Upper lobe of right lung (tissue), 1 donor: ENCODE results near the gene SIPA1. TPM values are rescaled to one million over a fixed set of nuclear protein-coding genes. Genes with fewer than 3 reads are reported as not detected.
A peak's percentile ranks its signal among the peaks of the same experiment; 100 is the strongest.

Source experiments
- ATAC-seq: fragments of 200-7000 bp; cut with Tn5 transposase; one replicate; pipeline ENCODE4 v1.9.1; 2020; ENCODE audit warnings: mild to moderate bottlenecking, moderate library complexity
- DNase-seq: peaks from one replicate; pipeline ENCODE4 v3.0.0-alpha.2; 2020
- H3K27ac ChIP-seq: fragments of 200-600 bp; one replicate; pipeline ENCODE4 v1.8.0; 2022
- H3K27me3 ChIP-seq: fragments of 200-600 bp; one replicate; pipeline ENCODE4 v1.8.0; 2022; ENCODE audit warnings: mild to moderate bottlenecking
- H3K36me3 ChIP-seq: fragments of 200-600 bp; one replicate; pipeline ENCODE4 v1.8.0; 2022
- H3K4me1 ChIP-seq: fragments of 200-600 bp; one replicate; pipeline ENCODE4 v1.8.0; 2022
- H3K4me3 ChIP-seq: fragments of 200-600 bp; one replicate; pipeline ENCODE4 v1.8.0; 2022; ENCODE audit warnings: mild to moderate bottlenecking
- H3K9me3 ChIP-seq: fragments of 200-600 bp; one replicate; pipeline ENCODE4 v1.8.0; 2022
- intact Hi-C: fragments of 100-400 bp; cut with DNase I; formaldehyde crosslinking; loops from one replicate; pipeline ENCODE4 v1.11.0; 2022
- total RNA-seq: library from RNA; stranded (reverse); fragmentation: NEBNext Ultra II Directional; extraction: Animal tissue kit (Norgen Biotek cat#: 25700); gene quantifications from one replicate; pipeline ENCODE4 v1.2.1, GENCODE V29; 2021
- TF ChIP-seq, protein P1 (sequence below): fragments of 200-600 bp; IDR thresholded peaks from one replicate; pipeline ENCODE4 v1.8.0; 2022; ENCODE audit warnings: antibody characterized with exemption
- donor health status: DM: no; HTN: yes; CAD: no; lungs with severe emphysema.

Gene SIPA1
- total RNA-seq, 1 donor from 2014 or later, result 86.5 TPM

GRCh38 chr11:65646288-65646957, 8.5 kb downstream of the SIPA1 start:
- H3K4me3 ChIP-seq, result peak overlapping the region; percentile 44
- intact Hi-C loops, result no loop called here
- peaks cover 24% of the 10 kb centered on the region for H3K4me1 ChIP-seq

GRCh38 chr11:65646958-65647701, 9.2 kb downstream of the SIPA1 start:
- Histone ChIP-seq H3K9me3 (no peaks in the 10 kb centered on the region), H3K36me3 (peaks cover 75% of the 10 kb centered on the region), H3K4me3 (peak overlapping the region; percentile 44), H3K27ac (peak overlapping the region; percentile 11), H3K4me1 (peaks cover 26% of the 10 kb centered on the region), H3K27me3 (no peaks in the 10 kb centered on the region)
- TF ChIP-seq, protein P1, sequence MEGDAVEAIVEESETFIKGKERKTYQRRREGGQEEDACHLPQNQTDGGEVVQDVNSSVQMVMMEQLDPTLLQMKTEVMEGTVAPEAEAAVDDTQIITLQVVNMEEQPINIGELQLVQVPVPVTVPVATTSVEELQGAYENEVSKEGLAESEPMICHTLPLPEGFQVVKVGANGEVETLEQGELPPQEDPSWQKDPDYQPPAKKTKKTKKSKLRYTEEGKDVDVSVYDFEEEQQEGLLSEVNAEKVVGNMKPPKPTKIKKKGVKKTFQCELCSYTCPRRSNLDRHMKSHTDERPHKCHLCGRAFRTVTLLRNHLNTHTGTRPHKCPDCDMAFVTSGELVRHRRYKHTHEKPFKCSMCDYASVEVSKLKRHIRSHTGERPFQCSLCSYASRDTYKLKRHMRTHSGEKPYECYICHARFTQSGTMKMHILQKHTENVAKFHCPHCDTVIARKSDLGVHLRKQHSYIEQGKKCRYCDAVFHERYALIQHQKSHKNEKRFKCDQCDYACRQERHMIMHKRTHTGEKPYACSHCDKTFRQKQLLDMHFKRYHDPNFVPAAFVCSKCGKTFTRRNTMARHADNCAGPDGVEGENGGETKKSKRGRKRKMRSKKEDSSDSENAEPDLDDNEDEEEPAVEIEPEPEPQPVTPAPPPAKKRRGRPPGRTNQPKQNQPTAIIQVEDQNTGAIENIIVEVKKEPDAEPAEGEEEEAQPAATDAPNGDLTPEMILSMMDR, result no peak
- DNase-seq (peak; percentile 83), ATAC-seq (peak; percentile 76)
- intact Hi-C loops, result no loop called here

More at GRCh38 chr11:65646288-65646957, 8.5 kb downstream of the SIPA1 start:
- ATAC-seq, result no peak
- TF ChIP-seq, protein P1, result no peak
- Histone ChIP-seq H3K9me3 (no peaks in the 10 kb centered on the region), H3K36me3 (peaks cover 76% of the 10 kb centered on the region), H3K27me3 (no peaks in the 10 kb centered on the region), H3K27ac (no peak overlapping the region)
- DNase-seq, result peak; percentile 60

DNA sequence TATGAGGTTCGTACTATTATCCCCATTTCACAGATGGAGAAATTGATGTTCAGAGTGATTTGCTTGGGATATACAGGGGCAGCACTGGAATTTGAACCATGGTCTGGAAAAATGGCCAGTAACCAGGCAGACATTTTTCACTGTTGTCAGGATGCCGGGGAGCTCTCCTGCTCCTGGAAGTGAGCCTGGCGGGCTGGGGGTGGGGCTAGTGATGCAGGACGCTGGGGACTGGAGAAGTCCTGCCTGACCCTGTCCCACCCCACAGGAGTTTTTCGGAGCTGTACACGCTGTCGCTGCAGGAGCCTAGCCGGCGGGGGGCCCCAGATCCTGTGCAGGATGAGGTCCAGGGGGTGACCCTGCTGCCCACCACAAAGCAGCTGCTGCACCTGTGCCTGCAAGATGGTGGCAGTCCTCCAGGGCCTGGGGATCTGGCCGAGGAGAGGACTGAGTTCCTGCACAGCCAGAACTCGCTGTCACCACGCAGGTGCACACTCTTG, 11.1 kb downstream of the SIPA1 start:
- H3K27me3 ChIP-seq, result no peaks in the 10 kb centered on the region
- peak; percentile 65 for DNase-seq
- TF ChIP-seq, protein P1, result no peak
- no peak overlapping the region for H3K27ac ChIP-seq
- H3K4me1 ChIP-seq, result peaks cover 33% of the 10 kb centered on the region
- no peaks in the 10 kb centered on the region for H3K9me3 ChIP-seq
- H3K4me3 ChIP-seq, result no peak overlapping the region
- peaks cover 63% of the 10 kb centered on the region for H3K36me3 ChIP-seq
- intact Hi-C loops, result no loop called here
- no peak for ATAC-seq

GRCh38 chr11:65649656-65650546, 12.0 kb downstream of the SIPA1 start:
- Histone ChIP-seq H3K27ac (no peak overlapping the region), H3K27me3 (no peaks in the 10 kb centered on the region), H3K4me1 (peaks cover 40% of the 10 kb centered on the region), H3K9me3 (no peaks in the 10 kb centered on the region), H3K36me3 (peaks cover 66% of the 10 kb centered on the region), H3K4me3 (no peak overlapping the region)
- no peak for ATAC-seq
- TF ChIP-seq, protein P1, result no peak
- intact Hi-C loops, result no loop called here
- DNase-seq, result no peak

DNA sequence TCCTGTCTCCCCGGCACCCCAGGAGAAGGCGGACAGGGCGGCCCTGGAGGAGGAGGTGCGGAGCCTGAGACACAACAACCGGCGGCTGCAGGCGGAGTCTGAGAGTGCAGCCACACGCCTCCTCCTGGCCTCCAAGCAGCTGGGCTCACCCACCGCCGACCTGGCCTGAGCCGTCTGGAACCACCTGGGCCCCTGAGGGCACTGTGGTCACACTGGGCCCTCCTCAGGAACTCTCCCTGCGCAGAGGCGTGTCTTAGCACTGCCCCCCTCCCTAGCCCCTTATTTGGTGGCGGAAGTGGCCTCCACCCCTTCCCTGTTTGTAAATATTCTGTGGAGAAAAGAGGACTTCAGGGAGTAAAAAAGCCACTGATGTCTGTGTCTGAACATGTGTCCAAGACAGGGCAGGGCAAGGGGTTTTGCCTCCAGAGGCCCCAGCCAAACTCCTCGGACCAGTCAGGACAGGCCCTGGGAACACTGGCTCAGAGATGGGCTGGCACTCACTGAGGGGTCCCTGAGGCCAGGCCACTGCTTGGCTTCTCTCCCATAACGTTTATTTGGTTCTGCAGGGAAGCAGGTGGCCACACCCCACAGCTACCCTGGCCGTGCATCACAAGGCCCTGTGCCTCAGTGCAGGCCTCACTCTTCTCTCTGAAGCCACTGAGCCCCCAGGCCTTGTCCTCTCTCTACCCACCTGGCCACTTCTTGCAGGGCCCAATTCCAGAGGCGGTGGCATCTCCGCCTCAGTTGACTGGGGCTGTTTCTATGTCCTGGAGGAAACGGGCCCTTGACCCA, 12.8 kb downstream of the SIPA1 start:
- DNase-seq (peak; percentile 69), ATAC-seq (no peak)
- TF ChIP-seq, protein P1, result no peak
- peaks cover 67% of the 10 kb centered on the region for H3K36me3 ChIP-seq
- no peaks in the 10 kb centered on the region for H3K27me3 ChIP-seq
- H3K4me3 ChIP-seq, result no peak overlapping the region
- H3K9me3 ChIP-seq, result no peaks in the 10 kb centered on the region
- H3K27ac ChIP-seq, result peak overlapping the region; percentile 96
- peaks cover 40% of the 10 kb centered on the region for H3K4me1 ChIP-seq
- intact Hi-C loops, result no loop called here
